ENCODE results near the gene EHBP1.

Gene EHBP1

GRCh38 chr2:62785810-62786597 lies 80.5 kb downstream of the EHBP1 start:
- DNase-seq = no peak

GRCh38 chr2:62787386-62787785 lies 81.9 kb downstream of the EHBP1 start:
- DNase-seq = peak; percentile 59

GRCh38 chr2:62789518-62789917 lies 84.0 kb downstream of the EHBP1 start:
- no peak for DNase-seq

GRCh38 chr2:62789918-62790317 lies 84.4 kb downstream of the EHBP1 start:
- no peak for DNase-seq

- no peak for DNase-seq
These were observed 86.9 kb downstream of the EHBP1 start for GRCh38 chr2:62792408-62792807.

- no peak for DNase-seq
These were observed 87.7 kb downstream of the EHBP1 start for GRCh38 chr2:62793213-62793612.

- DNase-seq = peak; percentile 39
These were observed 89.3 kb downstream of the EHBP1 start for GRCh38 chr2:62794791-62795190.

- no peak for DNase-seq
These were observed 89.8 kb downstream of the EHBP1 start for GRCh38 chr2:62795341-62795740.

- DNase-seq = no peak
These were observed 91.6 kb downstream of the EHBP1 start for GRCh38 chr2:62797107-62797506.

GRCh38 chr2:62800618-62801017 lies 95.1 kb downstream of the EHBP1 start:
- no peak for DNase-seq

GRCh38 chr2:62801110-62801509 lies 95.6 kb downstream of the EHBP1 start:
- no peak for DNase-seq

- no peak for DNase-seq
These were observed 96.5 kb downstream of the EHBP1 start for GRCh38 chr2:62801814-62802523.

- no peak for DNase-seq
These were observed 98.4 kb downstream of the EHBP1 start for GRCh38 chr2:62803961-62804360.

GRCh38 chr2:62806231-62806630 lies 100.7 kb downstream of the EHBP1 start:
- DNase-seq = no peak

GRCh38 chr2:62808554-62808953 lies 103.0 kb downstream of the EHBP1 start:
- no peak for DNase-seq

GRCh38 chr2:62811086-62811485 lies 105.6 kb downstream of the EHBP1 start:
- no peak for DNase-seq

- DNase-seq = no peak
These were observed 106.5 kb downstream of the EHBP1 start for GRCh38 chr2:62811972-62812371.

GRCh38 chr2:62812921-62813825 lies 107.7 kb downstream of the EHBP1 start:
- no peak for DNase-seq

- no peak for DNase-seq
These were observed 108.6 kb downstream of the EHBP1 start for GRCh38 chr2:62814123-62814522.

- DNase-seq = no peak
These were observed 111.8 kb downstream of the EHBP1 start for GRCh38 chr2:62817348-62817747.

GRCh38 chr2:62817995-62818713 lies 112.6 kb downstream of the EHBP1 start:
- no peak for DNase-seq

GRCh38 chr2:62822549-62822948 lies 117.0 kb downstream of the EHBP1 start:
- no peak for DNase-seq

GRCh38 chr2:62824388-62824787 lies 118.9 kb downstream of the EHBP1 start:
- no peak for DNase-seq

Measured in eye (tissue), 1 donor.